PFSK-1 (cell line): ENCODE measurements around the gene GALNTL6.

Experiments
- POLR2AphosphoS5 ChIP-seq: IDR thresholded peaks from 2 replicates; pipeline ENCODE4 v1.6.1; 2012; ENCODE audit warnings: low read depth, mild to moderate bottlenecking, control low read depth, low read length, moderate library complexity
- TAF1 ChIP-seq: IDR thresholded peaks from 2 replicates; pipeline ENCODE4 v1.6.1; 2012; ENCODE audit warnings: low read length, control low read depth, borderline replicate concordance; ENCODE audit not compliant: insufficient read depth

DNA sequence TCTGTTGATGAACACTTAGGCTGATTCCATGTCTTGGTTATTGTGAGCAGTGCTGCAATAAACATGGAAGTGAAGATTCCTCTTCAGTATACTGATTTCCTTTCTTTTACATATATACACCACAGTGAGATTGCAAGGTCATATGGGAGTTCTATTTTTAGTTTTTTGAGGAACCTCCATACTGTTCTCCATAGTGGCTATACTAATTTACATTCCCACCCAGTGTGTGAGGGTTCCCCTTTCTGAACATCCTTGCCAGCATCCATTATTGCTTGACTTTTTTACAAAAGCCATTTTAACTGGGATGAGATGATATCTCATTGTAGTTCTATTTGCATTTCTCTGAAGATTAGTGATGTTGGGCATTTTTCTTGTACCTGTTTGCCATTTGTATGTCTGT, 1274.9 kb downstream of the GALNTL6 start:
- no peak for TF ChIP-seq TAF1
- TF ChIP-seq POLR2AphosphoS5: no peak
